ENCODE measurements around the gene B3GAT1.

The B3GAT1 gene

DNA sequence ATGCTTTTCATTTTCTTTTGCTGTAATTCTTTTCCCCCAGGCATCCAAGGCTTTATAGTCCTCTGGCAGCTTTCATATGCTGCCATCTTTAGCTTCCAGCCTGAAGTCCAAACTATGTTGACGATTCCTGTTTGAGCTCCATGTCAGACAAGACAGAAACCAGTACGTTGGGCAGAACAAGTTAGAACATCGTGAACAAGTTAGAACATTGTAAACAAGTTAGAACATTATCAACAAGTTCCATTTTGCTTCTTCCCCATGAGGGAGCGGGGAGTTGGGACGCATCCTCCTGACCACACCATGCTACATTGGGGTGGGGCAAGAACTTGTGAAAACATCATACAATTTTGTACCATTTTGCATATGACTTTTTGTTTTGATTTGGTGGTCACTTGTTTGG lies 56.4 kb downstream of the B3GAT1 start:
- Mint-ChIP-seq H3K27ac (peak overlapping the region; percentile 0 to 49 (median 1)), H3K4me3 (no peak overlapping the region), H3K27me3 (ENCODE audit: low read depth) (peaks cover 12% of the 10 kb centered on the region), H3K4me1 (peaks cover 10% of the 10 kb centered on the region), H3K9me3 (peaks cover 7% of the 10 kb centered on the region), H3K36me3 (ENCODE audit: low read depth) (peaks cover 8% of the 10 kb centered on the region)
- no peak for TF ChIP-seq CTCF (IDR thresholded peaks at IDR 0.05; ENCODE audit: unreplicated experiment in 3 of 3)

GRCh38 chr11:134355136-134355535 lies 56.9 kb downstream of the B3GAT1 start:
- no peak for TF ChIP-seq CTCF (IDR thresholded peaks at IDR 0.05; ENCODE audit: unreplicated experiment in 3 of 3)
- peaks cover 10% of the 10 kb centered on the region for H3K4me1 Mint-ChIP-seq
- H3K27ac Mint-ChIP-seq: peak overlapping the region; percentile 0 to 49 (median 1)
- H3K36me3 Mint-ChIP-seq (ENCODE audit: low read depth): peaks cover 8% of the 10 kb centered on the region
- peaks cover 10% of the 10 kb centered on the region for H3K27me3 Mint-ChIP-seq (ENCODE audit: low read depth)
- peaks cover 7% of the 10 kb centered on the region for H3K9me3 Mint-ChIP-seq
- H3K4me3 Mint-ChIP-seq: no peak overlapping the region

DNA sequence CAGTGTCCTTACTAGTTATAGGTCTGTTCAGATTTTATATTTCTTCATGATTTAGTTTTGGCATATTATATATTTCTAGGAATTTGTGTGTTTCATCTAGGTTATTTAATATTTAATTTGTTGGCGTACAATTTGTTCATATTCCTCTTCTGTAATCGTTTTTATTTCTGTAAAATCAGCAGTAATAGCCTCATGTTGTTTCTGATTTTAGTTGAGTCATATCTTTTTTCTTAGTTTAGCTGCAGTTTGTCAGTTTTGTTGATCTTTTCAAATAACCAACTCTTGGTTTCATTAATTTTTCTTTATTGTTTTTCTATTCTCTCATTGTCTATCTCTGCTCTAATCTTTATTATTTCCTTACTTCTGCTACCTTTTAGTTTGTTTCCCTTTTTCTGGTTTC lies 59.9 kb downstream of the B3GAT1 start:
- Mint-ChIP-seq H3K27me3 (ENCODE audit: low read depth) (peaks cover 7% of the 10 kb centered on the region), H3K9me3 (peaks cover 7% of the 10 kb centered on the region), H3K27ac (no peak overlapping the region), H3K4me1 (peaks cover 10% of the 10 kb centered on the region), H3K4me3 (no peak overlapping the region), H3K36me3 (ENCODE audit: low read depth) (peaks cover 8% of the 10 kb centered on the region)
- no peak for TF ChIP-seq CTCF (IDR thresholded peaks at IDR 0.05; ENCODE audit: unreplicated experiment in 3 of 3)

DNA sequence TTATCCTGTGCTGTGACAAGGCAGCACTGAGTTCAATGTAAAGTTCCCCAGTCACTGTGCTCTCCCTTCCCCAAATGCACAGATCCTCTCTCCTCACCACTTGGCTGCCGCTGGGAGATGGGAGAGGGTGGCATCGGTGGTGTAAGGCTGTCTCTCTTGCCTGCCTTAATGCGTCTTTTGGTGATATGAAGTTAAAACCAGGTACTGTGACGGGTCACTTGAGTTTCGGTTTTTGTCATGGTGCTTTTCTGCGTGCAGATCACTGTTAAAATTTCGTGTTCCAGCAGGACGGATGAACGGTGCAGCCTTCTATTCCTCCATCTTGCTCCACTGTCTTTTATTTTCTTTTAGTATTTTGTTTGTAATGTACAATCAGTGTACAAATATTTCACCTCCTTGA lies 61.7 kb downstream of the B3GAT1 start:
- Mint-ChIP-seq H3K27me3 (ENCODE audit: low read depth) (peaks cover 3% of the 10 kb centered on the region), H3K9me3 (peaks cover 7% of the 10 kb centered on the region), H3K4me3 (no peak overlapping the region), H3K27ac (no peak overlapping the region), H3K4me1 (peaks cover 7% of the 10 kb centered on the region), H3K36me3 (ENCODE audit: low read depth) (peaks cover 8% of the 10 kb centered on the region)
- no peak for TF ChIP-seq CTCF (IDR thresholded peaks at IDR 0.05; ENCODE audit: unreplicated experiment in 3 of 3)

DNA sequence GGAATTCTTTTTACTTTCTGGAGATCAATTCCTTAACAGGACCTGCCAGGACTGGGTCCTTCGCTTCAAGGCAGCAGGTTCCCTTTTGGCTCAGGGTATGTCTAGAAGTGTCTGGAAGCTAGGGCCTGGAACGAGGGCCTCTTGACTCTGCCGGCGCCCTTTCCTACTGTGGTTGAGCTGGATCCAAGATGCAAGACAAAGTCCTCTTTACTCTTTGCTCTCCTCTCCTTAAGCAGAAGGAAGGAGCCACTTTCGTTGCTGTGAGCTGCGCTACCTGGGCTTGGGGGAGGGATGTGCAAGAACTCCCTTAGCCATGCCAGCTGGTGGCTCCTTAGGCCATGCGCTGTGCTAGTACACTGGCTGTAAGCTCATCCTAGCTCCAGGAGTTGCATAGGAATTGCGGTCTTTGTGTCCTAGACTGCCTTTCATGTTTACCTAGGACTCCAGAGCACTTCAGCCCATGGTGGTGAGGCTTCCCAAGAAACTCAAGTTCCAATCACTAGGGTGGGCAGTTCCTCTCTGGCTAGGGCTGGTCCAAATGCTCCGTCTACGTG lies 62.2 kb downstream of the B3GAT1 start:
- Mint-ChIP-seq H3K4me1 (peaks cover 2% of the 10 kb centered on the region), H3K27me3 (ENCODE audit: low read depth) (peaks cover 3% of the 10 kb centered on the region), H3K36me3 (ENCODE audit: low read depth) (peaks cover 7% of the 10 kb centered on the region), H3K9me3 (peaks cover 4% of the 10 kb centered on the region), H3K4me3 (no peak overlapping the region), H3K27ac (no peak overlapping the region)
- TF ChIP-seq CTCF (IDR thresholded peaks at IDR 0.05; ENCODE audit: unreplicated experiment in 3 of 3): no peak

DNA sequence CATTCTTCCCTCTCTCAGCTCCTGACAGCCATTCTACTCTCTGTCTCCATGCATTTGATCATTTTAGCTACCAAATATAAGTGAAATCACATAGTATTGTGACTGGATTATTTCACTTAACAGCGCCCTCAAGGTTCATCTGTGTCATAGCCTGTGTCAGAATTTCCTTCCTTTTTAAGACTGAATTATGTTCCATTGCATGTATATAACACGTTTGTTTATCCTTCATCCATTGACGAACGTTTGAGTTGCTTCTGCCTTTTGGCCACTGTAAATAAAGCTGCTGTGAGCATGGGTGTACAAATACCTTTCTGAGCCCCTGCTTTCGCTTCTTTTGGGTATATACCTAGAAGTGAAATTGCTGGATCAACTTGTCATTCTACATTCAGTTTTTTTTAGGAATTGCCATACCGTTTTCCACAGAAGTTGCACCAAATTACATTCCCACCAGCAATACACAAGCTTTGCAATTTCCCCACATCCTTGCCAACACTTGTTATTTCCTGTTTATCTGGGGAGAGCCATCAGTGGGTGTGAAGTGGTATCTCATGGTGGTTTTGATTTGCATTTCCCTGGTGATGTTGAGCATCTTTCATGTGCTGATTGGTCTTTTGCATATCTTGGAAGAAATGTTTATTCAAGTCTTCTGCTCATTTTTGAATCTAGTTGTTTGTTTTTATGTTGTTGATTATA lies 62.8 kb downstream of the B3GAT1 start:
- H3K27me3 Mint-ChIP-seq (ENCODE audit: low read depth): peaks cover 3% of the 10 kb centered on the region
- TF ChIP-seq CTCF (IDR thresholded peaks at IDR 0.05; ENCODE audit: unreplicated experiment in 3 of 3): no peak
- no peak overlapping the region for H3K4me3 Mint-ChIP-seq
- H3K9me3 Mint-ChIP-seq: peaks cover 2% of the 10 kb centered on the region
- H3K27ac Mint-ChIP-seq: no peak overlapping the region
- H3K4me1 Mint-ChIP-seq: no peaks in the 10 kb centered on the region
- H3K36me3 Mint-ChIP-seq (ENCODE audit: low read depth): peaks cover 4% of the 10 kb centered on the region
